Measurements from ENCODE around the gene AGPS.

AGPS gene

GRCh38 chr2:177478907-177479306 is 86.3 kb downstream of the AGPS start:
- Histone ChIP-seq H3K9me2 (replicated peaks; ENCODE audit: control insufficient read depth, low read length) (no peaks in the 10 kb centered on the region), H3K9me3 (ENCODE audit: control insufficient read depth, insufficient read depth, low read length) (no peaks in the 10 kb centered on the region), H3K79me2 (ENCODE audit: control insufficient read depth, low read length) (no peaks in the 10 kb centered on the region), H3K4me3 (ENCODE audit: low read length) (no peak overlapping the region), H3K36me3 (ENCODE audit: control insufficient read depth, low read length) (0 out of 2 replicates have a peak, but pooled peaks cover 3% of the 10 kb centered on the region), H3K27ac (ENCODE audit: low read depth, low read length) (no peak overlapping the region), H3F3A (ENCODE audit: control insufficient read depth, insufficient read depth) (no peaks in the 10 kb centered on the region), H4K20me1 (ENCODE audit: control insufficient read depth, insufficient read depth, low read depth, low read length) (no peaks in the 10 kb centered on the region), H3K4me1 (ENCODE audit: control insufficient read depth, low read length) (no peaks in the 10 kb centered on the region), H3K27me3 (ENCODE audit: control insufficient read depth, low read length) (no peaks in the 10 kb centered on the region), H3K4me2 (ENCODE audit: low read length) (no peak overlapping the region)
- no peak for TF ChIP-seq CTCF (IDR thresholded peaks at IDR 0.05; ENCODE audit: low read depth, low read length, poor library complexity, severe bottlenecking)
- no peak for TF ChIP-seq EZH2phosphoT487 (IDR thresholded peaks at IDR 0.05; ENCODE audit: borderline replicate concordance, low read length)

- H3K9me2 ChIP-seq (replicated peaks; ENCODE audit: control insufficient read depth, low read length), result no peaks in the 10 kb centered on the region
- no peaks in the 10 kb centered on the region for H3F3A ChIP-seq (ENCODE audit: control insufficient read depth, insufficient read depth)
- H3K36me3 ChIP-seq (ENCODE audit: control insufficient read depth, low read length), result 0 out of 2 replicates have a peak, but pooled peaks cover 3% of the 10 kb centered on the region
- H3K9me3 ChIP-seq (ENCODE audit: control insufficient read depth, insufficient read depth, low read length), result no peaks in the 10 kb centered on the region
- H3K4me2 ChIP-seq (ENCODE audit: low read length), result no peak overlapping the region
- H3K79me2 ChIP-seq (ENCODE audit: control insufficient read depth, low read length), result no peaks in the 10 kb centered on the region
- H3K4me3 ChIP-seq (ENCODE audit: low read length), result no peak overlapping the region
- TF ChIP-seq CTCF (IDR thresholded peaks at IDR 0.05; ENCODE audit: low read depth, low read length, poor library complexity, severe bottlenecking) (no peak), EZH2phosphoT487 (IDR thresholded peaks at IDR 0.05; ENCODE audit: borderline replicate concordance, low read length) (no peak)
- no peaks in the 10 kb centered on the region for H4K20me1 ChIP-seq (ENCODE audit: control insufficient read depth, insufficient read depth, low read depth, low read length)
- H3K27me3 ChIP-seq (ENCODE audit: control insufficient read depth, low read length), result no peaks in the 10 kb centered on the region
- no peaks in the 10 kb centered on the region for H3K4me1 ChIP-seq (ENCODE audit: control insufficient read depth, low read length)
- no peak overlapping the region for H3K27ac ChIP-seq (ENCODE audit: low read depth, low read length)
Observed at GRCh38 chr2:177482195-177482594, 89.6 kb downstream of the AGPS start.

DNA sequence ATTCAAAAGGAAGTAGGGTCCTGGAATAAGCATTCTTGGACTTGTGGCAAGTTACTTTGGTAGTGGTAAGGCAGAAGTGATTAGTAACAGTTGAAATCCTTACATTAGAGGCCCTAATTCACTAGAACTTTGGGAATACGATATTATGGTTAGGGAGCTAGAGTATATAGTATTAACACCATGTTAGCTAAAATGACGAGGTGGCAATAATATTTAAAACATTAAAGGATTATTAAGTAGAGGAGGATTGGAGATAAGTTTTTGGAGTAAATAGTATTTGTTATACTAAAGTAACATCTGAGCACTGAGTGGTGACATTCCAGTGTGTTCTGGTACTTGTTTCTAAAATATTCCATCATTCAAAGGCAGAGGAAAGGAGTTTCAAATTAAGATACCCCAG is 91.0 kb downstream of the AGPS start:
- Histone ChIP-seq H3F3A (ENCODE audit: control insufficient read depth, insufficient read depth) (no peaks in the 10 kb centered on the region), H3K36me3 (ENCODE audit: control insufficient read depth, low read length) (0 out of 2 replicates have a peak, but pooled peaks cover 3% of the 10 kb centered on the region), H3K4me2 (ENCODE audit: low read length) (no peak overlapping the region), H3K9me3 (ENCODE audit: control insufficient read depth, insufficient read depth, low read length) (no peaks in the 10 kb centered on the region), H3K79me2 (ENCODE audit: control insufficient read depth, low read length) (no peaks in the 10 kb centered on the region), H3K9me2 (replicated peaks; ENCODE audit: control insufficient read depth, low read length) (no peaks in the 10 kb centered on the region), H3K4me3 (ENCODE audit: low read length) (no peak overlapping the region), H3K27ac (ENCODE audit: low read depth, low read length) (no peak overlapping the region), H3K4me1 (ENCODE audit: control insufficient read depth, low read length) (no peaks in the 10 kb centered on the region), H3K27me3 (ENCODE audit: control insufficient read depth, low read length) (no peaks in the 10 kb centered on the region), H4K20me1 (ENCODE audit: control insufficient read depth, insufficient read depth, low read depth, low read length) (no peaks in the 10 kb centered on the region)
- no peak for TF ChIP-seq CTCF (IDR thresholded peaks at IDR 0.05; ENCODE audit: low read depth, low read length, poor library complexity, severe bottlenecking)
- no peak for TF ChIP-seq EZH2phosphoT487 (IDR thresholded peaks at IDR 0.05; ENCODE audit: borderline replicate concordance, low read length)
